PC-3 (cell line): ENCODE measurements around the gene PCTP. TPM values are rescaled to one million over a fixed set of nuclear protein-coding genes. Genes with fewer than 3 reads are reported as not detected.

ENCODE experiments used
- ATAC-seq: fragments of 200-7000 bp; cut with Tn5 transposase; 2 replicates; pipeline ENCODE4 v1.9.1; 2020; ENCODE audit warnings: mild to moderate bottlenecking, moderate library complexity
- BruUV-seq: library from RNA; stranded (reverse); fragments of 400-500 nt; replicated peaks from 2 replicates; lab custom pipeline; 2021; lab: Mats Ljungman, UMichigan
- CTCF ChIA-PET: fragments of 300-600 bp; sonication (Branson Sonifier 250); formaldehyde crosslinking; loops from one replicate; lab custom pipeline; 2022; ENCODE audit warnings: antibody characterized with exemption; lab: Charles Lee
- POLR2A ChIA-PET: fragments of 300-600 bp; sonication (Branson Sonifier 250); formaldehyde crosslinking; loops from one replicate; lab custom pipeline; 2022; ENCODE audit warnings: antibody characterized with exemption; ENCODE audit not compliant: unreplicated experiment; lab: Charles Lee
- DNase-seq: peaks from one replicate; pipeline ENCODE4 v3.0.0-alpha.2; 2015
- H2AFZ ChIP-seq: fragments of 300-600 bp; sonication (generic); 2 replicates; pipeline ENCODE4 v1.6.0; 2016; ENCODE audit warnings: antibody characterized with exemption, low read length
- H3F3A ChIP-seq: fragments of 300-600 bp; sonication (generic); one replicate; pipeline ENCODE4 v1.6.0; 2017; ENCODE audit warnings: antibody characterized with exemption, low read length, control low read depth, mild to moderate bottlenecking; ENCODE audit not compliant: unreplicated experiment
- H3K27ac ChIP-seq: fragments of 300-600 bp; sonication (generic); 2 replicates; pipeline ENCODE4 v1.5.1; 2016; ENCODE audit warnings: mild to moderate bottlenecking, low read length
- H3K27me3 ChIP-seq: fragments of 300-600 bp; sonication (generic); 2 replicates; pipeline ENCODE4 v1.6.1; 2016; ENCODE audit warnings: low read length, mixed read lengths
- H3K36me3 ChIP-seq: fragments of 300-600 bp; sonication (generic); 2 replicates; pipeline ENCODE4 v1.6.1; 2016; ENCODE audit warnings: low read depth, mixed run types, low read length, mixed read lengths
- H3K4me1 ChIP-seq: fragments of 300-600 bp; sonication (generic); 2 replicates; pipeline ENCODE4 v1.5.1; 2016; ENCODE audit warnings: low read length; ENCODE audit not compliant: insufficient read depth
- H3K4me2 ChIP-seq: fragments of 300-600 bp; sonication (generic); 2 replicates; pipeline ENCODE4 v1.6.0; 2016; ENCODE audit warnings: low read length
- H3K4me3 ChIP-seq: fragments of 300-600 bp; sonication (generic); 2 replicates; pipeline ENCODE4 v1.5.1; 2016; ENCODE audit warnings: mild to moderate bottlenecking, low read length, mixed read lengths
- H3K79me2 ChIP-seq: fragments of 300-600 bp; sonication (generic); 2 replicates; pipeline ENCODE4 v1.6.1; 2017; ENCODE audit warnings: low read length, mixed read lengths
- H3K9ac ChIP-seq: fragments of 300-600 bp; sonication (generic); 2 replicates; pipeline ENCODE4 v1.6.0; 2016; ENCODE audit warnings: mild to moderate bottlenecking, low read length
- H3K9me2 ChIP-seq: fragments of 300-600 bp; sonication (generic); replicated peaks from 2 replicates; pipeline ENCODE4 v1.6.1; 2016; ENCODE audit warnings: mixed run types, low read length, mixed read lengths
- H3K9me3 ChIP-seq: fragments of 300-600 bp; sonication (generic); 2 replicates; pipeline ENCODE4 v1.6.1; 2016; ENCODE audit warnings: low read length, mixed read lengths
- H4K20me1 ChIP-seq: fragments of 300-600 bp; sonication (generic); 2 replicates; pipeline ENCODE4 v1.6.1; 2016; ENCODE audit warnings: low read length, mixed read lengths
- EZH2 ChIP-seq: fragments of 300-600 bp; sonication (generic); IDR thresholded peaks from one replicate; pipeline ENCODE4 v1.6.1; 2017; ENCODE audit warnings: antibody characterized with exemption, mild to moderate bottlenecking, low read length; ENCODE audit not compliant: unreplicated experiment
- EZH2phosphoT487 ChIP-seq: fragments of 300-600 bp; sonication (generic); IDR thresholded peaks from 2 replicates; pipeline ENCODE4 v1.6.1; 2018; ENCODE audit warnings: mild to moderate bottlenecking, antibody characterized with exemption, low read length, borderline replicate concordance
- intact Hi-C: fragments of 100-400 bp; cut with micrococcal nuclease; formaldehyde crosslinking; loops from 2 replicates; pipeline ENCODE4 v1.9.0; 2023
- total RNA-seq: library from RNA; depleted of rRNA; stranded (reverse); fragments of >200 nt; gene quantifications from 2 replicates; pipeline ENCODE4 v1.2.3, GENCODE V29; 2014
- TF ChIP-seq, protein P1 (sequence below): fragments of 300-600 bp; sonication (generic); conservative IDR thresholded peaks from 2 replicates; pipeline ENCODE4 v1.5.1; 2017; ENCODE audit warnings: antibody characterized with exemption, low read depth, mild to moderate bottlenecking, low read length

PCTP gene
- total RNA-seq, 1 experiment from 2014 or later: 17.6 TPM

DNA sequence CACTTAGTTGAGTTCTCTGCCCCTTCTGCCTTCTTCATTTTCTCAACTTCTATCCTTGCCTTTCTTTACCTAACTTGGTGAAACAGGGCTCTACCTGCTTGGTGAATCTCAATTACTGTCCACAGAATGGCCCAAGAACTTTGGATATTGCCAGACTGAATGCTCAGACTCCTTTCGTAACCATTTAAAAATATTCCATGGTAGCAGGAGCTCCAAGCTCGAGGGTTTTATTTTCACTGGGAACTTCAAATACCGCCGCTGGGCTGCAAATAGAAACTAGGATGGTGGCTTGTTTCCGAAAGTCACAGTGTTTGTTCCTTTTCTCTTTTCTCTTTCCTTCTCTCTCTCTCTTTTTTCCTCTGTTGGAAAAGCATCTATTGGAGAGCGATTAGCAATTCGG lies 41.4 kb upstream of the PCTP start:
- H3K27me3 ChIP-seq: peaks cover 28% of the 10 kb centered on the region
- ChIA-PET CTCF (no interaction called here), POLR2A (no interaction called here)

DNA sequence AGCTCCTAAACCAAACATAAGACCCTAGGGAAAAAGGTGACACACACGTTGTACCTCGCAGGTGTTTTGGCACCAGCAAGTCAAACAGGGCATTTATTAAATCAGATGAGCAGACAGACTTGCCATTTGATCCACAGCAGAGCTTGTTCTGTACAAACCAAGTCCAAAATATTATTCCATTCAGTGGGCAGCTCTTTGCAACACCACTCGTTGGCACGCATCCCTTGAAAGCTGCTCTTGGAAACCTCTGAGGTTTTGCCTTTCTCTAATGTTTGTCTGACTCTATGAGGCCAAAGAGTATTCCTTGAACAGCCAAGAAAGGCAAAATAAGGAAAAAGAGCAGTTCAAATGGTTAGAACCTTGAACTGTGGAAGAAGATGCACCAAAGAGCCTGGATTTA lies 40.9 kb upstream of the PCTP start:
- DNase-seq: no peak
- Histone ChIP-seq H3K4me3 (no peak overlapping the region), H2AFZ (no peak overlapping the region), H3K27me3 (peaks cover 28% of the 10 kb centered on the region), H3K79me2 (no peaks in the 10 kb centered on the region), H3K4me2 (no peak overlapping the region), H3K9me3 (no peaks in the 10 kb centered on the region), H3K27ac (no peak overlapping the region), H3K36me3 (no peaks in the 10 kb centered on the region), H3K4me1 (peaks cover 29% of the 10 kb centered on the region), H4K20me1 (no peaks in the 10 kb centered on the region), H3K9me2 (no peaks in the 10 kb centered on the region), H3K9ac (no peak overlapping the region), H3F3A (no peaks in the 10 kb centered on the region)
- ChIA-PET POLR2A (no interaction called here), CTCF (no interaction called here)
- intact Hi-C loops: loop anchor here (5.0 kb wide), 1 partner anchor 42 kb away; the partner anchor contains the start of gene PCTP
- ATAC-seq: no peak
- no TSS peak for BruUV-seq
- TF ChIP-seq EZH2: no peak
- TF ChIP-seq EZH2phosphoT487: no peak
- TF ChIP-seq, protein P1, sequence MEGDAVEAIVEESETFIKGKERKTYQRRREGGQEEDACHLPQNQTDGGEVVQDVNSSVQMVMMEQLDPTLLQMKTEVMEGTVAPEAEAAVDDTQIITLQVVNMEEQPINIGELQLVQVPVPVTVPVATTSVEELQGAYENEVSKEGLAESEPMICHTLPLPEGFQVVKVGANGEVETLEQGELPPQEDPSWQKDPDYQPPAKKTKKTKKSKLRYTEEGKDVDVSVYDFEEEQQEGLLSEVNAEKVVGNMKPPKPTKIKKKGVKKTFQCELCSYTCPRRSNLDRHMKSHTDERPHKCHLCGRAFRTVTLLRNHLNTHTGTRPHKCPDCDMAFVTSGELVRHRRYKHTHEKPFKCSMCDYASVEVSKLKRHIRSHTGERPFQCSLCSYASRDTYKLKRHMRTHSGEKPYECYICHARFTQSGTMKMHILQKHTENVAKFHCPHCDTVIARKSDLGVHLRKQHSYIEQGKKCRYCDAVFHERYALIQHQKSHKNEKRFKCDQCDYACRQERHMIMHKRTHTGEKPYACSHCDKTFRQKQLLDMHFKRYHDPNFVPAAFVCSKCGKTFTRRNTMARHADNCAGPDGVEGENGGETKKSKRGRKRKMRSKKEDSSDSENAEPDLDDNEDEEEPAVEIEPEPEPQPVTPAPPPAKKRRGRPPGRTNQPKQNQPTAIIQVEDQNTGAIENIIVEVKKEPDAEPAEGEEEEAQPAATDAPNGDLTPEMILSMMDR: no peak

More for the DNA sequence above, 41.4 kb upstream of the PCTP start:
- H2AFZ ChIP-seq: no peak overlapping the region
- ATAC-seq: no peak
- no peaks in the 10 kb centered on the region for H3F3A ChIP-seq
- no peak overlapping the region for H3K4me3 ChIP-seq
- H3K79me2 ChIP-seq: no peaks in the 10 kb centered on the region
- peaks cover 29% of the 10 kb centered on the region for H3K4me1 ChIP-seq
- no peak overlapping the region for H3K4me2 ChIP-seq
- no peak overlapping the region for H3K27ac ChIP-seq
- no peaks in the 10 kb centered on the region for H3K36me3 ChIP-seq
- no peak overlapping the region for H3K9ac ChIP-seq
- H3K9me2 ChIP-seq: no peaks in the 10 kb centered on the region
- no peak for DNase-seq
- TF ChIP-seq, protein P1: no peak
- TF ChIP-seq EZH2phosphoT487 (no peak), EZH2 (no peak)
- H4K20me1 ChIP-seq: no peaks in the 10 kb centered on the region
- intact Hi-C loops: loop anchor here (5.0 kb wide), 1 partner anchor 43 kb away; the partner anchor contains the start of gene PCTP
- no peaks in the 10 kb centered on the region for H3K9me3 ChIP-seq
- BruUV-seq: no TSS peak

DNA sequence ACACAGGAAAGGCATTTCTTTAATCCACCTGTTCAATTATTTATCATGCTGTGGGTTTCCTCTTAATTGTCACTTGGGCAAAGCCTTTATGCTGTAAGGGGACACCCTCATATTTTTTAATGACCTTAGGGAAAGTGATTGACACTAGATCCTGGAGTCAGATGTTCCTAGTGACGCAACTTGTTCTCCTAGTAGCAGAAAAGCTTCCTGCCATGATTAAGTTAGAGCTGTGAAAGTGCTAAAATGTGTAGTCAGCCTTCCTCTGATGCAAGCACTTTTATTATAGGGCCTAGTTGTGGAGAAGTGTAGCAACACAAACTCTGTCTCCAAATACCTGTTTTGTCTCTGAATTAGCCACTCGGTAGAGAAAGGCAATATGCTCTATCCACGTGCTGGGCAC lies 40.4 kb upstream of the PCTP start:
- ChIA-PET POLR2A (no interaction called here), CTCF (no interaction called here)
- no peaks in the 10 kb centered on the region for H3K9me2 ChIP-seq
- H3K4me3 ChIP-seq: no peak overlapping the region
- H3K9me3 ChIP-seq: no peaks in the 10 kb centered on the region
- H3K4me1 ChIP-seq: peaks cover 28% of the 10 kb centered on the region
- no TSS peak for BruUV-seq
- H2AFZ ChIP-seq: no peak overlapping the region
- H3K4me2 ChIP-seq: no peak overlapping the region
- ATAC-seq: no peak
- H3K27me3 ChIP-seq: peaks cover 28% of the 10 kb centered on the region
- no peaks in the 10 kb centered on the region for H4K20me1 ChIP-seq
- TF ChIP-seq, protein P1: no peak
- DNase-seq: no peak
- H3K27ac ChIP-seq: no peak overlapping the region
- H3K79me2 ChIP-seq: no peaks in the 10 kb centered on the region
- H3K36me3 ChIP-seq: no peaks in the 10 kb centered on the region
- intact Hi-C loops: no loop called here
- H3F3A ChIP-seq: no peaks in the 10 kb centered on the region
- no peak overlapping the region for H3K9ac ChIP-seq
